GM21825 (cell line): ENCODE measurements around the gene GPC5.
"Not testable (repeated sequence)": the region's sequence is repeated elsewhere in the genome, so short reads cannot be mapped to it uniquely, and the experiment has no call there.

ENCODE experiments used
- ATAC-seq: cut with Tn5 transposase; IDR thresholded peaks from one replicate; pipeline ENCODE4 v1.9.1; 2021; ENCODE audit warnings: mild to moderate bottlenecking, moderate library complexity; ENCODE audit not compliant: unreplicated experiment

The GPC5 gene

DNA sequence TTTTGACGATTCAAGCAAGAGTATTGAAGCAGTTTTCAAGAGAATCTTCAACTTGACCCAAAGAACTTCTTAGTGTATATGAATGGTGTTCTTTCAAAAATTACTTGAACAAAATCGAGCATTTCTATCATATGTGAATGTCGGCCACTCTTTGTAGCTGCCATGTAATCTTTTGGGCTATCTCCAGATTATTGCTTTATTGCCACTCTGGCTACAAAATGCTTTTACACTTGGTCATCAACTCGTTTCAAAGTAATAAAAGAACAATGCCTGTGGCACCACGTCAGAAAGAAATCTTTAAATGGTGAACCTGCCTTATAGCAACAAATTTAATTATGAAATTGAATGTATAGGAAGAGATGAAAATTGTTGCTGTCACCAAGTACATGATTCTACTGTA lies 834.5 kb downstream of the GPC5 start:
- ATAC-seq, result no peak

- no peak for ATAC-seq
Measured at GRCh38 chr13:92251671-92252210, 853.3 kb downstream of the GPC5 start.

DNA sequence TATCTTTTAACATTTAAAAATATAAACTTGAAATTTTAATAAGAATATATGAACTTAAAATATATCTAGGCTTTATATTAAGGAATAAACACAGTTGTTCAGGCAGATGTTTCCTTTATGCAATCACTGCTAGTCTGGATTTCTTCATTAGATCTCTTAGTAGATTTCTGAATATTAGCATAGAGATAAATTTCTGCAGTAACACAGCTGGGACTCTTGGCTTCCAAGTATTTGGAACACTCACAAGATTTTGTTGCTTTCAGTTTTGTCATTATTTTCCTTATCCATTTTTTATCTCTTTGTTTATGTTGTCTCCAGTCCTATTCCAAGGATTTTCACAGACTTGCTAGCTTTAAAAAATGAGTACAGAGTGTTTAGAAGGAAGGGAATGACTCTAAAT lies 857.1 kb downstream of the GPC5 start:
- no peak for ATAC-seq

DNA sequence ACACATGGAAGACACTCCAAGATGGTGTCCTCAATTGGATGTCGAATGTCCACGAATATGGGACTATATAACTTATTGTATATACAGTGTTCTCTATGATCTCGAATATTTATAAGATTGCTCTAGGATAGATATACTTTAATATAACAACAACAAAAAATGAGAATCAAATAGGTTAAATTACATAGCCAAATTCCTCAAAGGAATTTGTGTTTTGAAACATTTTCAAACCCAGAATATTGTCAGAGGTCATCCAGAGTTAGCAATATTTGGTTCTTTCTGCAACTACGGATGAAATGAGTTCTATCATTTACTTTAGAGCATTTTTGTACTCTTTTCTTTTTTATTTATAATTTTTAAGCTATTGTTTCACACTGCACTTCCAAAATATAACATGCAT lies 857.8 kb downstream of the GPC5 start:
- ATAC-seq, result no peak

GRCh38 chr13:92259046-92259445 lies 860.6 kb downstream of the GPC5 start:
- no peak for ATAC-seq

DNA sequence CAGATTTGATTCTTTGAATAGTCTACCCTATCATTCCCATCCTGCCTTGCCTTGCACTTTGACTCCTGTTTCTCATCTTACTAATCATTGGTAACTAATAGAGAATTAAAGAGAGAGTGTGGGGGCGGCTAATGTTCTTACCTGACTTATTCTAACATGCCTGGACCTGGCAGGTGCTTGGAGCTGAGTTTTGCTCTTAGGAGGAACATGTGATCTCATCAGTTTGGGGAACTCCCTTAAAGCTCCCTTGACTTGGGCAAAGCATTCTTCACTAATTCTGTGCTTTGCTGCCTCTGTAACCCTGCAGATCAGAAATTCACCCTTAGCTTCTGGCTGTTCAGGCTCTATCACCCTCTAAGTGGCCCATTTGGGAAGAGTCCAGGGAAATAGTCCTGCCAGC lies 861.1 kb downstream of the GPC5 start:
- no peak for ATAC-seq

DNA sequence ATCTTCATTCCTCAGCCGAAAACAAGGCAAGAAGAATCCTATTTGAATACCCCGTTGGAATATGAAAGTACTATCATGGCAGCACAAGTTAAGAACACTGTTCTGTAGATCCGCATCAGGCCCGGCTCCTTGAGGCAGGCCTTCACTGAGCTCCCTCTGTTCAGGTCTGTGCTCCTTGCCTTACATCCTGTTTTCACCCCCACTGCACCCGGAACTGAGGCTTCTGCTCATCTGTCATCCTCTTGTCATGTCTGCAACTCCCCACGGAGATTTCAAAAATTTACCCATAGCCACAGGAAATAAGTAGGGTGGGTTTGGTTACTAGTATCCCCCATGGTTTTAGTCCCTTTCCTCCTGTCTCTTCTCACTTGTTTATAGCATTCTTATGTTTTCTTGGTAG lies 861.9 kb downstream of the GPC5 start:
- no peak for ATAC-seq

GRCh38 chr13:92262100-92262788 lies 863.8 kb downstream of the GPC5 start:
- ATAC-seq, result no peak

- no peak for ATAC-seq
Measured at GRCh38 chr13:92265408-92265807, 867.0 kb downstream of the GPC5 start.

GRCh38 chr13:92270990-92271389 lies 872.6 kb downstream of the GPC5 start:
- no peak for ATAC-seq

DNA sequence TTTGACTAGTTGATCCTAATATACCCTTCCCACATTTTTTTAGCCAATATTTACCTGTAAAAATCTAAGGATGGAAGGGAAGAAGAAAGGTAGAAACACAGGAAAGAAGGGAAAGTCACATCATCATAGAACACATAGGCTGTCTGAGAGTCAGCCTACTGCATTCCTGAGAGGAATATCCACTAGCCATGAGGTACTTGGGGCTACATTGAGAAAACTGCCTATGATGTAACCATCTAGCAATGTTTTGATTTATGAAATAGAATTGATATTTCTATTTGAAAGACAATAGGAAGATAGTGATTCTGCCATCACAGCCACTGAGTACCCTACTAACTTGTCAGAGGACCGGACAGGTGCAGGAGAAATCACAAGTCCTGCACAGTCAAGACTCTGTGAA lies 873.8 kb downstream of the GPC5 start:
- ATAC-seq, result no peak

DNA sequence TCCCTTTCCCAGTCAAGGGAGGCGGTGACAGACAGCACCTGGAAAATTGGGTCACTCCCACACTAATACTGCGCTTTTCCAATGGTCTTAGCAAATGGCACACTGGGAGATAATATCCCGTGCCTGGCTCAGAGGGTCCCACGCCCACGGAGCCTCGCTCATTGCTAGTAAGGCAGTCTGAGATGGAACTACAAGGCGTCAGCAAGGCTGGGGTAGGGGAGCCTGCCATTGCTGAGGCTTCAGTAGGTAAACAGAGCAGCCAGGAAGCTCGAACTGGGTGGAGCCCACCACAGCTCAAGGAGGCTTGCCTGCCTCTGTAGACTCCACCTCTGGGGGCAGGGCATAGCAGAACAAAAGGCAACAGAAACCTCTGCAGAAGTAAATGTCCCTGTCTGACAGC lies 882.6 kb downstream of the GPC5 start:
- not testable (repeated sequence) for ATAC-seq

DNA sequence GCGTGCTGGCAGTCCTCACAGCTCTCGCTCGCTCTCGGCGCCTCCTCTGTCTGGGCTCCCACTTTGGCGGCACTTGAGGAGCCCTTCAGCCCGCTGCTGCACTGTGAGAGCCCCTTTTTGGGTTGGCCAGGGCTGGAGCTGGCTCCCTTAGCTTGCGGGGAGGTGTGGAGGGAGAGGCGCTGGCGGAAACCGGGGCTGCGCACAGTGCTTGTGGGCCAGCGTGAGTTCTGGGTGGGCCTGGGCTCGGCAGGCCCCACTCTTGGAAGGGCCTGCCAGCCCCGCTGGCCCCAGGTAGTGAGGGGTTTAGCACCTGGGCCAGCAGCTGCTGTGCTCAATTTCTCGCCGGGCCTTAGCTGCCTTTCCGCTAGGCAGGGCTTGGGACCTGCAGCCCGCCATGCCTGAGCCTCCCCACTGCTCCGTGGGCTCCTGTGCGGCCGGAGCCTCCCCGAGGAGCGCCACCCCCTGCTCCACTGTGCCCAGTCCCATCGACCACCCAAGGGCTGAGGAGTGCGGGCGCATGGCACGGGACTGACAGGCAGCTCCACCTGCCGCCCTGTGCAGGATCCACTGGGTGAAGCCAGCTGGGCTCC lies 892.4 kb downstream of the GPC5 start:
- ATAC-seq, result not testable (repeated sequence)

- not testable (repeated sequence) for ATAC-seq
Measured at GRCh38 chr13:92294533-92294932, 896.1 kb downstream of the GPC5 start.

DNA sequence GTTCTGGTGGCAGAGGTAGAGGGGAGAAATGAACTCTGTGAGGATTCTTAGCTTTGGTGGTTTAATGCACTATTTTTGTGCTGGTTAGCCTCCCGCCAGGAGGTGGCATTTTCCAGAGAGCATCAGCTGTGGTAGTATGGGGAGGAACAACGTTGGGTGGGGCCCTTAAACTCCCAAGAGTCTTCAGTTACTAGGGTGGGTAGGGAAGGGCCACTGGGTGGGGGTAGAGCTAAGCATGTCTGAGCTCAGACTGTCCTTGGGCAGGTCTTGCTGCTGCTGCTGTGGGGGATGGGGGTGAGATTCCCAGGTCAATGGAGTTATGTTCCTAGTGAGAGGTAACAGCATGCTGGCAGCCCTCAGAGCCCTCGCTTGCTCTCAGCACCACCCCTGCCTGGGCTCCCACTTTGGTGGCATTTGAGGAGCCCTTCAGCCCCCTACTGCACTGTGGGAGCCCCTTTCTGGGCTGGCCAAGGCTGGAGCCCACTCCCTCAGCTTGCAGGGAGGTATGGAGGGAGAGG lies 897.8 kb downstream of the GPC5 start:
- ATAC-seq, result not testable (repeated sequence)

DNA sequence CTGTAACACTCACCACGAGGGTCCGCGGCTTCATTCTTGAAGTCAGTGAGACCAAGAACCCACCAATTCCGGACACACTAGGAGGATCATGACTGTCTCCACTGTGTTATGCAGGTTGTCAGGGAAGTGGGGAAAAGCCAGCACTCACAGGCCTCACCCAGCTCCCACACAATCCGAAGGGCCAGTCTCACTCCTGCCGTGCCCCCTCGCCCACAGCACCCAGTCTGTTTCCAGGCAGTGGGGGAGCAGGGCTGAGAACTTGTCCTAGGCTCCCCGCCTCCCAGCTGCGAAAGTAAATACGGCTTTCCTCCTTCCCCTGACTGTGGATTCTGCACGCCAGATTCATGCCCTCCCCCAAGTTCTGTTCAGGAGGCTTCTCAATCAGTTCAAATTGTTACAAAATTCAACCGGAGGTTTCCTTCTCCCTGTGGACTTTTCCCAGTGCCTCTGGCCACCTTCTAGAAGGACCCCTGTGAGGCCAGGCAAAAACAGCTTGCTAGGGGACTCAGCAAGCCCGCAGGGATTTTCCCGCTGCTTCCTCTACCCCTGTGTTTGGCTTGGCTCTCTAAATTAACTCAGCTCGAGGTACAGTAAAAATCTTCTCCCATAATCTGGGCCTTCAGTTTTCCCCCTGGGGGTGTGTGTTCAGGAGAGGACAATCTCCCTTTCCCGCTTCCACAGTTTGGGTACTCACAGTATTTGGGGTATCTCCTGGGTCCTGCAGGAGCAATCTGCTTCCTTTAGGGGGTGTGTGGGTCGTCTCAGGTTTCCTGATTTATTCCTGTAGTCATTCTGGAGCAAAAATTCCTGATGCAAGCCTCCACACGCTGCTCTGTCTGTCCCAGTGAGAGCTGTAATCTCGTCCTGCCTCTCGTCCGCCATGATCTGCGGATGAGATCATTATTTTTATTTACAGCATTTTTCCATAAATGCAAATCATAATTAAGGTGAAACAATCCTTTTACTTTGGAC lies 899.8 kb downstream of the GPC5 start:
- no peak for ATAC-seq

DNA sequence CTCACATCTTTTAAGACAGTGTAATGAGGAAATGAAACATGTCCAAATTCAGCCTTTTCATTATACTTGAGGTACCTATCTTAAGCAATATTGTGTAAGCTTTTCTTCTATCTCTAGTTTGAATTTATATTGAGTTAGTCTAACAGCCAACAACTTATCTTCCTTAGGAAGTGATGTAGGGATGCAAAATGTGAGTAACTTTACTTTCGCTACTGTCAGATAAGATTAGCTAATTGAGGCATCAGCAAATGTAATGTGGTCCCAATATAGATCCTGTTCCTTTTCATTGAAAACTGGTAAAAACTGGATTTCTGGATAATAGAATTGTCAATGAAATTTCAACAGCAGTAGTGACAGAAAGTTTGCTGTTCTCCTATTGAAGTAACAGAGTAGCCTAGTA lies 902.2 kb downstream of the GPC5 start:
- ATAC-seq, result no peak

GRCh38 chr13:92303428-92303827 lies 905.0 kb downstream of the GPC5 start:
- no peak for ATAC-seq

DNA sequence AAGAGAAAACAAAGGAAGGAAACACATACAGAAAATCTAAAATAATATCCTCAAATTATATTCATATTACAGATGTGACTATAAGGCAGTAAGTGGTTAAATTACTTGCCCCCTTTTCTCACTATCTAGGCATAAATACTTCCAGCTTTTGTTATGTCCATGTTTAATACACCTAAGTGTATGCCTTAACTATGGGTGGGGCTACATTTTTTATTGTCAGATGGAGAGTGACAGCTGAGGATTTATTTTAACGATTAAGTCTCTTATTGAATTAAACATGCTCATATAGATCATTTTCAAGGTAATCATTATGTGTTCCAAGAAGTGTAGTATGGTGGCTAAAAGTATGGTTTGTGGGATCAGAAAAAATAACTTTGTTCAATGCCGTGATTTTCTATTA lies 909.3 kb downstream of the GPC5 start:
- ATAC-seq, result no peak

DNA sequence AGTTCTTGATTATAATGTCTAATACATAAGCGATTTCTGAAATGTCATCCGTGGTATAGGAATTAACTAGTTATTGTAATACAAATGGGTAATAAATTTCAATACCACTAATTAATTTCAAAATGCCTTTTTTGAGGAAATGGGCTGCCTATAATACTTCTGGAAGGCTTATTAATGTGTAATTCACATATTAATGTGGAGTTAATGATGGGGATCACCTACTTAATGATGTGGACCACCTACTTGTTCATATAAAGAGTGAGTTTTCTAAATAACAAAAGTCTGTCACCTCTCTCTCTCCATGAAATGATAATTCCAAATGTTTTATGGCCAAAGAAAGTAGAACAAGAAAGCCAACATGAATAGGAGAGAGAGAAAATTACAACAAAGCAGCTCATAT lies 914.4 kb downstream of the GPC5 start:
- no peak for ATAC-seq

DNA sequence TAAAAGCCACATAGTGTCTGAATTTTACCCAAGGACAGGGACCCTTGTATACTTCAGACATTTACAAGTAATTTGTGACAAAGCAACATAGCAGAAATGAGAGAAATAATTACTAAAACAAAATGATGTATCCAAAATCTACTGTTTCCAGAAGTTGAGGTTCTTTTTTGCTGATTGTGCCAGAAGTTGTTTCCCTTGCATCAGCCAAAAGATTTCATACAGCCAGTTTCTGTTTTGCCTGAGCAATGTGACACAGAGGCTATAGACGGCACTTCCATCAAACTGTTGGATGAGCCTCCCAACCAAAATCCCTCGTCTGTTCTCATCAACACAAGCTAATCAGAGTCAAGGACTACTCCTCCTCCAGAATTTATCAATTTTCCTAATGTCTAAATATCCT lies 915.0 kb downstream of the GPC5 start:
- ATAC-seq, result no peak
